ENCODE results near the gene CTSE. TPM values are rescaled to one million over a fixed set of nuclear protein-coding genes. Genes with fewer than 3 reads are reported as not detected.
A peak's percentile ranks its signal among the peaks of the same experiment; 100 is the strongest.

CTSE gene
- total and polyA plus RNA-seq, 2 of the 4 experiments (the other 2 are of a cell fraction): not detected

DNA sequence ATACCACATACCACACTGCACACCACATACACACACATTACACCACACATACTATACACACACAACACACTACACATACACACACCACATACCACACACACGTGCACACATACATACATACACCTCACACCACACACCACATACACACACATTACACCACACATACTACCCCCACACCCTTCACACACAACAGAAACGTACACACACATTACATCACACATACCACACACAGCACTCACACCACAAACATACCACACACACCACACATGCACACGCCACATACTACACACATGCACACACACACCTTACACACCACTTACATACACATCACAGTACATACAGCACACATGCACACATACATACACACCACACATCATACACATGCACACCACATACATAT, 49.0 kb downstream of the CTSE start:
- intact Hi-C loops (cut with micrococcal nuclease): loop anchor here (10.0 kb wide), 1 partner anchor 380 kb away; no protein-coding TSS in a partner anchor
- H3K4me3 ChIP-seq (ENCODE audit: insufficient read depth, low read depth, low read length): no peak overlapping the region
- no peak overlapping the region for H2AK9ac ChIP-seq (replicated peaks; ENCODE audit: low read depth, low read length, poor library complexity)
- H3K14ac ChIP-seq (replicated peaks; ENCODE audit: low read depth, low read length): 0 out of 2 replicates have a peak overlapping the region, but pooled peaks have one; percentile 14
- no peak overlapping the region for H3K4me2 ChIP-seq (ENCODE audit: low read depth, low read length)
- H3K9ac ChIP-seq (ENCODE audit: low read depth, low read length): no peak overlapping the region
- no peaks in the 10 kb centered on the region; the same call in 1 of the 2 replicates for H4K20me1 ChIP-seq (ENCODE audit: insufficient read depth, low read length)
- ATAC-seq (ENCODE audit: low read depth) (no peak), DNase-seq (no peak)
- 82 to 100% methylated on average over 1 to 3 of the region's 3 CpGs for WGBS, 2 experiments (ENCODE audit: extremely low coverage in 2 of 2, insufficient read length in 1 of 2)
- H4K8ac ChIP-seq (ENCODE audit: low read depth in 2 of 2, low read length in 2 of 2): no peak overlapping the region
- H3K36me3 ChIP-seq (ENCODE audit: control insufficient read depth, insufficient read depth, low read length): no peaks in the 10 kb centered on the region
- H2BK120ac ChIP-seq (ENCODE audit: low read depth, low read length): no peak overlapping the region
- CTCF ChIA-PET: no interaction called here
- no peak overlapping the region for H4K5ac ChIP-seq (ENCODE audit: low read depth, low read length)
- peaks cover 27% of the 10 kb centered on the region for H3K9me1 ChIP-seq (ENCODE audit: insufficient read depth, low read length)
- peak overlapping the region; percentile 54 for H2BK5ac ChIP-seq (ENCODE audit: low read depth, low read length, poor library complexity, severe bottlenecking)
- H3K4ac ChIP-seq (ENCODE audit: low read depth, low read length): no peak overlapping the region
- H2BK15ac ChIP-seq (ENCODE audit: low read depth, low read length): no peak overlapping the region
- H2BK20ac ChIP-seq (ENCODE audit: low read depth, low read length): no peak overlapping the region
- dilution Hi-C loops (cut with HindIII; ENCODE audit: low sequenced_read_pairs, unreplicated experiment): no loop called here
- H4K91ac ChIP-seq (ENCODE audit: insufficient read depth, low read depth, low read length): no peak overlapping the region
- no TSS peak for BruUV-seq (replicated peaks)
- H3K56ac ChIP-seq (ENCODE audit: extremely low read depth, insufficient read depth, low read length): no peak overlapping the region
- TF ChIP-seq CEBPB (IDR thresholded peaks at IDR 0.05; ENCODE audit: low read depth, low read length) (no peak), MXI1 (IDR thresholded peaks at IDR 0.05; ENCODE audit: borderline replicate concordance, low read depth, low read length) (no peak), MAZ (IDR thresholded peaks at IDR 0.05; ENCODE audit: borderline replicate concordance, low read depth, low read length) (no peak), FOS (IDR thresholded peaks at IDR 0.05; ENCODE audit: low read depth, low read length) (no peak), CHD1 (IDR thresholded peaks at IDR 0.05; ENCODE audit: low read depth, low read length) (no peak), POLR2A (IDR thresholded peaks at IDR 0.05; ENCODE audit: low read depth, low read length) (no peak), NFE2L2 (IDR thresholded peaks at IDR 0.05; ENCODE audit: low read depth, low read length) (no peak), RCOR1 (IDR thresholded peaks at IDR 0.05; ENCODE audit: insufficient replicate concordance, low read length) (no peak), RAD21 (IDR thresholded peaks at IDR 0.05; ENCODE audit: low read length) (no peak), MAFK (IDR thresholded peaks at IDR 0.05; ENCODE audit: low read depth, low read length) (no peak)
- TF ChIP-seq, protein P1, sequence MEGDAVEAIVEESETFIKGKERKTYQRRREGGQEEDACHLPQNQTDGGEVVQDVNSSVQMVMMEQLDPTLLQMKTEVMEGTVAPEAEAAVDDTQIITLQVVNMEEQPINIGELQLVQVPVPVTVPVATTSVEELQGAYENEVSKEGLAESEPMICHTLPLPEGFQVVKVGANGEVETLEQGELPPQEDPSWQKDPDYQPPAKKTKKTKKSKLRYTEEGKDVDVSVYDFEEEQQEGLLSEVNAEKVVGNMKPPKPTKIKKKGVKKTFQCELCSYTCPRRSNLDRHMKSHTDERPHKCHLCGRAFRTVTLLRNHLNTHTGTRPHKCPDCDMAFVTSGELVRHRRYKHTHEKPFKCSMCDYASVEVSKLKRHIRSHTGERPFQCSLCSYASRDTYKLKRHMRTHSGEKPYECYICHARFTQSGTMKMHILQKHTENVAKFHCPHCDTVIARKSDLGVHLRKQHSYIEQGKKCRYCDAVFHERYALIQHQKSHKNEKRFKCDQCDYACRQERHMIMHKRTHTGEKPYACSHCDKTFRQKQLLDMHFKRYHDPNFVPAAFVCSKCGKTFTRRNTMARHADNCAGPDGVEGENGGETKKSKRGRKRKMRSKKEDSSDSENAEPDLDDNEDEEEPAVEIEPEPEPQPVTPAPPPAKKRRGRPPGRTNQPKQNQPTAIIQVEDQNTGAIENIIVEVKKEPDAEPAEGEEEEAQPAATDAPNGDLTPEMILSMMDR (conservative IDR thresholded peaks at IDR 0.05; ENCODE audit: low read depth, low read length): no peak
- TF ChIP-seq, protein P2, sequence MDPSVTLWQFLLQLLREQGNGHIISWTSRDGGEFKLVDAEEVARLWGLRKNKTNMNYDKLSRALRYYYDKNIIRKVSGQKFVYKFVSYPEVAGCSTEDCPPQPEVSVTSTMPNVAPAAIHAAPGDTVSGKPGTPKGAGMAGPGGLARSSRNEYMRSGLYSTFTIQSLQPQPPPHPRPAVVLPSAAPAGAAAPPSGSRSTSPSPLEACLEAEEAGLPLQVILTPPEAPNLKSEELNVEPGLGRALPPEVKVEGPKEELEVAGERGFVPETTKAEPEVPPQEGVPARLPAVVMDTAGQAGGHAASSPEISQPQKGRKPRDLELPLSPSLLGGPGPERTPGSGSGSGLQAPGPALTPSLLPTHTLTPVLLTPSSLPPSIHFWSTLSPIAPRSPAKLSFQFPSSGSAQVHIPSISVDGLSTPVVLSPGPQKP (IDR thresholded peaks at IDR 0.05; ENCODE audit: borderline replicate concordance, low read depth, low read length): no peak
- TF ChIP-seq, protein P3, sequence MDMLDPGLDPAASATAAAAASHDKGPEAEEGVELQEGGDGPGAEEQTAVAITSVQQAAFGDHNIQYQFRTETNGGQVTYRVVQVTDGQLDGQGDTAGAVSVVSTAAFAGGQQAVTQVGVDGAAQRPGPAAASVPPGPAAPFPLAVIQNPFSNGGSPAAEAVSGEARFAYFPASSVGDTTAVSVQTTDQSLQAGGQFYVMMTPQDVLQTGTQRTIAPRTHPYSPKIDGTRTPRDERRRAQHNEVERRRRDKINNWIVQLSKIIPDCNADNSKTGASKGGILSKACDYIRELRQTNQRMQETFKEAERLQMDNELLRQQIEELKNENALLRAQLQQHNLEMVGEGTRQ (IDR thresholded peaks at IDR 0.05; ENCODE audit: low read depth, low read length): no peak
- in situ Hi-C loops (cut with MboI; ENCODE audit: low sequenced_read_pairs): no loop called here
- no peak overlapping the region for H3K18ac ChIP-seq (ENCODE audit: low read depth, low read length)
- no peak overlapping the region for H2AFZ ChIP-seq (replicated peaks; ENCODE audit: low read length, poor library complexity)
- no peak overlapping the region for H3K23ac ChIP-seq (ENCODE audit: low read depth, low read length)
- peak overlapping the region; percentile 48; the same call in 1 of the 2 replicates for H2AK5ac ChIP-seq (ENCODE audit: low read depth, low read length)
- POLR2A ChIA-PET (ENCODE audit: unreplicated experiment): no interaction called here
- no peaks in the 10 kb centered on the region for H3K4me1 ChIP-seq (ENCODE audit: control insufficient read depth, insufficient read depth, low read length)
- no peaks in the 10 kb centered on the region for H3K79me1 ChIP-seq (ENCODE audit: low read depth in 1 of 2, low read length in 2 of 2)
- H3K27ac ChIP-seq (ENCODE audit: insufficient read depth, low read length): no peak overlapping the region
- peaks cover 3% of the 10 kb centered on the region for H3K27me3 ChIP-seq (ENCODE audit: control insufficient read depth, insufficient read depth, low read length)
- H3K9me3 ChIP-seq (ENCODE audit: control insufficient read depth, insufficient read depth, low read length): no peaks in the 10 kb centered on the region
